GM12892 (cell line): Measurements from ENCODE around the gene PNPLA6.

Experiments used
- POLR2A ChIP-seq: IDR thresholded peaks from 2 replicates; pipeline ENCODE4 v1.6.1; 2011; ENCODE audit warnings: low read depth, low read length, control low read depth
- POLR2AphosphoS5 ChIP-seq: IDR thresholded peaks from 2 replicates; pipeline ENCODE4 v1.6.1; 2011; ENCODE audit warnings: low read depth, low read length, control low read depth

- TF ChIP-seq POLR2A (no peak), POLR2AphosphoS5 (no peak)
These were observed 23.6 kb downstream of the PNPLA6 start for GRCh38 chr19:7559102-7559501.
